ENCODE data around the gene RNF183. TPM values are rescaled to one million over a fixed set of nuclear protein-coding genes. Genes with fewer than 3 reads are reported as not detected.
A peak's percentile ranks its signal among the peaks of the same experiment; 100 is the strongest.

RNF183 gene
- total RNA-seq, 2 experiments from 2014 or later: not detected

GRCh38 chr9:113340011-113340699 lies 37.0 kb upstream of the RNF183 start, which contains the start of gene WDR31:
WDR31 (minus strand) TSS chr9:113340275; CDS start chr9:113332022, 8,253 bp downstream.
- Mint-ChIP-seq H3K4me1 (peaks cover 51% of the 10 kb centered on the region), H3K27ac (peak within 1 kb of the TSS; percentile 37), H3K4me3 (peak within 1 kb of the TSS; percentile 76), H3K27me3 (no peaks in the 10 kb centered on the region), H3K36me3 (no peaks in the 10 kb centered on the region), H3K9me3 (ENCODE audit: low read depth) (no peaks in the 10 kb centered on the region)
- ATAC-seq (peak; percentile 97), DNase-seq (peak; percentile 85)
- CTCF ChIA-PET: interaction anchor here (1.2 to 5.4 kb wide), 7 partner anchors 10 to 318 kb away, joined by 3 to 39 read pairs (median 4); partner anchors contain the start of genes ALAD, BSPRY, CDC26 and PRPF4

GRCh38 chr9:113337714-113338113 lies 34.5 kb upstream of the RNF183 start:
- H3K27me3 Mint-ChIP-seq: no peaks in the 10 kb centered on the region
- no peaks in the 10 kb centered on the region for H3K36me3 Mint-ChIP-seq
- no peak overlapping the region for H3K4me3 Mint-ChIP-seq
- H3K9me3 Mint-ChIP-seq (ENCODE audit: low read depth): no peaks in the 10 kb centered on the region
- peaks cover 41% of the 10 kb centered on the region for H3K4me1 Mint-ChIP-seq
- no peak overlapping the region for H3K27ac Mint-ChIP-seq
- CTCF ChIA-PET: interaction anchor here (0.7 to 5.4 kb wide), 2 partner anchors 12 to 317 kb away, joined by 4 to 39 read pairs; partner anchors contain the start of gene BSPRY
- ATAC-seq (no peak), DNase-seq (no peak)

- Mint-ChIP-seq H3K36me3 (no peaks in the 10 kb centered on the region), H3K4me1 (peaks cover 11% of the 10 kb centered on the region), H3K9me3 (ENCODE audit: low read depth) (no peaks in the 10 kb centered on the region), H3K4me3 (no peak overlapping the region), H3K27me3 (no peaks in the 10 kb centered on the region), H3K27ac (no peak overlapping the region)
- DNase-seq (no peak), ATAC-seq (no peak)
- CTCF ChIA-PET: no interaction called here
These were observed 28.6 kb upstream of the RNF183 start for GRCh38 chr9:113331780-113332179.

- Mint-ChIP-seq H3K4me1 (no peaks in the 10 kb centered on the region), H3K9me3 (ENCODE audit: low read depth) (no peaks in the 10 kb centered on the region), H3K27ac (no peak overlapping the region), H3K36me3 (no peaks in the 10 kb centered on the region), H3K4me3 (no peak overlapping the region), H3K27me3 (no peaks in the 10 kb centered on the region)
- ATAC-seq (no peak), DNase-seq (no peak)
- CTCF ChIA-PET: interaction anchor here (1.3 to 1.8 kb wide), 4 partner anchors 9 to 330 kb away, joined by 3 to 5 read pairs (median 4); partner anchors contain the start of gene ALAD
These were observed 25.0 kb upstream of the RNF183 start for GRCh38 chr9:113328045-113328782.

- CTCF ChIA-PET: interaction anchor here (1.0 to 1.8 kb wide), 2 partner anchors 51 to 331 kb away, joined by 4 to 5 read pairs; partner anchors contain the start of genes CDC26 and PRPF4
These were observed 23.1 kb upstream of the RNF183 start for GRCh38 chr9:113326230-113326629.

GRCh38 chr9:113322671-113323070 lies 19.5 kb upstream of the RNF183 start:
- DNase-seq: no peak

More at GRCh38 chr9:113326230-113326629, 23.1 kb upstream of the RNF183 start:
- DNase-seq: no peak
- Mint-ChIP-seq H3K4me3 (no peak overlapping the region), H3K36me3 (no peaks in the 10 kb centered on the region), H3K27ac (no peak overlapping the region), H3K9me3 (ENCODE audit: low read depth) (no peaks in the 10 kb centered on the region), H3K4me1 (no peaks in the 10 kb centered on the region), H3K27me3 (peaks cover 3% of the 10 kb centered on the region)
- no peak for ATAC-seq

GRCh38 chr9:113320051-113320450 lies 16.9 kb upstream of the RNF183 start:
- Mint-ChIP-seq H3K9me3 (ENCODE audit: low read depth) (no peaks in the 10 kb centered on the region), H3K27ac (no peak overlapping the region), H3K36me3 (peaks cover 2% of the 10 kb centered on the region), H3K4me3 (no peak overlapping the region), H3K27me3 (peaks cover 7% of the 10 kb centered on the region), H3K4me1 (no peaks in the 10 kb centered on the region)
- no peak for DNase-seq
- ATAC-seq: no peak
- CTCF ChIA-PET: interaction anchor here (1.3 kb wide), 1 partner anchor 8 kb away, joined by 3 read pairs; no protein-coding TSS in a partner anchor

More at GRCh38 chr9:113322671-113323070, 19.5 kb upstream of the RNF183 start:
- Mint-ChIP-seq H3K36me3 (peaks cover 2% of the 10 kb centered on the region), H3K9me3 (ENCODE audit: low read depth) (no peaks in the 10 kb centered on the region), H3K4me1 (no peaks in the 10 kb centered on the region), H3K27me3 (peaks cover 3% of the 10 kb centered on the region), H3K4me3 (no peak overlapping the region), H3K27ac (no peak overlapping the region)
- CTCF ChIA-PET: no interaction called here
- no peak for ATAC-seq

GRCh38 chr9:113319054-113319453 lies 15.9 kb upstream of the RNF183 start:
- Mint-ChIP-seq H3K27me3 (peaks cover 7% of the 10 kb centered on the region), H3K4me3 (no peak overlapping the region), H3K36me3 (peaks cover 2% of the 10 kb centered on the region)

GRCh38 chr9:113317777-113318176 lies 14.6 kb upstream of the RNF183 start:
- peaks cover 2% of the 10 kb centered on the region for H3K36me3 Mint-ChIP-seq
- no peaks in the 10 kb centered on the region for H3K9me3 Mint-ChIP-seq (ENCODE audit: low read depth)
- no peak overlapping the region for H3K4me3 Mint-ChIP-seq
- no peak overlapping the region for H3K27ac Mint-ChIP-seq
- DNase-seq (no peak), ATAC-seq (no peak)
- no peaks in the 10 kb centered on the region for H3K4me1 Mint-ChIP-seq
- CTCF ChIA-PET: no interaction called here
- peaks cover 7% of the 10 kb centered on the region for H3K27me3 Mint-ChIP-seq

More at GRCh38 chr9:113319054-113319453, 15.9 kb upstream of the RNF183 start:
- CTCF ChIA-PET: interaction anchor here (1.3 kb wide), 2 partner anchors 9 to 127 kb away, joined by 3 read pairs; no protein-coding TSS in a partner anchor
- ATAC-seq (no peak), DNase-seq (no peak)
- no peak overlapping the region for H3K27ac Mint-ChIP-seq
- no peaks in the 10 kb centered on the region for H3K9me3 Mint-ChIP-seq (ENCODE audit: low read depth)
- H3K4me1 Mint-ChIP-seq: no peaks in the 10 kb centered on the region

- Mint-ChIP-seq H3K4me1 (no peaks in the 10 kb centered on the region), H3K27ac (no peak overlapping the region), H3K4me3 (no peak overlapping the region), H3K27me3 (peaks cover 4% of the 10 kb centered on the region), H3K9me3 (ENCODE audit: low read depth) (no peaks in the 10 kb centered on the region), H3K36me3 (peaks cover 2% of the 10 kb centered on the region)
- no peak for DNase-seq
- ATAC-seq: no peak
- CTCF ChIA-PET: no interaction called here
These were observed 12.9 kb upstream of the RNF183 start for GRCh38 chr9:113316030-113316429.

GRCh38 chr9:113315231-113315630 lies 12.1 kb upstream of the RNF183 start:
- H3K27ac Mint-ChIP-seq: no peak overlapping the region
- H3K9me3 Mint-ChIP-seq (ENCODE audit: low read depth): no peaks in the 10 kb centered on the region
- peaks cover 2% of the 10 kb centered on the region for H3K36me3 Mint-ChIP-seq
- H3K27me3 Mint-ChIP-seq: peaks cover 4% of the 10 kb centered on the region
- DNase-seq: no peak
- no peak overlapping the region for H3K4me3 Mint-ChIP-seq
- CTCF ChIA-PET: no interaction called here
- no peaks in the 10 kb centered on the region for H3K4me1 Mint-ChIP-seq
- no peak for ATAC-seq

GRCh38 chr9:113313261-113313660 lies 10.1 kb upstream of the RNF183 start:
- CTCF ChIA-PET: interaction anchor here (0.7 to 2.5 kb wide), 3 partner anchors 37 to 342 kb away, joined by 3 to 6 read pairs (median 4); partner anchors contain the start of gene ALAD
- ATAC-seq (no peak), DNase-seq (no peak)
- Mint-ChIP-seq H3K27me3 (peaks cover 4% of the 10 kb centered on the region), H3K4me1 (no peaks in the 10 kb centered on the region), H3K27ac (no peak overlapping the region), H3K4me3 (no peak overlapping the region), H3K36me3 (no peaks in the 10 kb centered on the region), H3K9me3 (ENCODE audit: low read depth) (no peaks in the 10 kb centered on the region)

GRCh38 chr9:113311961-113312360 lies 8.8 kb upstream of the RNF183 start:
- no peak for ATAC-seq
- no peak overlapping the region for H3K4me3 Mint-ChIP-seq
- H3K4me1 Mint-ChIP-seq: no peaks in the 10 kb centered on the region
- H3K9me3 Mint-ChIP-seq (ENCODE audit: low read depth): no peaks in the 10 kb centered on the region
- no peak overlapping the region for H3K27ac Mint-ChIP-seq
- CTCF ChIA-PET: interaction anchor here (2.1 to 2.5 kb wide), 2 partner anchors 89 to 346 kb away, joined by 6 to 10 read pairs; partner anchors contain the start of gene ALAD
- no peaks in the 10 kb centered on the region for H3K36me3 Mint-ChIP-seq
- no peak for DNase-seq
- peaks cover 4% of the 10 kb centered on the region for H3K27me3 Mint-ChIP-seq
